Activated naive CD8-positive, alpha-beta T cell treated with anti-CD3 and anti-CD28 coated beads, Interleukin-2, amount 10 ng/mL, durations not matched to agents 7 days and 5 days (primary cell): ENCODE results near the gene A3GALT2. TPM values are rescaled to one million over a fixed set of nuclear protein-coding genes. Genes with fewer than 3 reads are reported as not detected.

Experiments used
- ATAC-seq: fragments of 150-1000 bp; cut with Tn5 transposase; one replicate; pipeline ENCODE4 v1.10.0; 2021; ENCODE audit warnings: low read depth, moderate library complexity
- POLR2A ChIA-PET: fragments of 350-600 bp; sonication (Branson Sonifier 250); formaldehyde crosslinking; loops from one replicate; lab custom pipeline; 2021; ENCODE audit warnings: antibody characterized with exemption; lab: Charles Lee
- DNase-seq: peaks from one replicate; pipeline ENCODE4 v3.0.0; 2021
- H3K27ac Mint-ChIP-seq: one replicate; pipeline ENCODE4 v1.8.0; 2022; ENCODE audit warnings: mild to moderate bottlenecking, mixed read lengths
- H3K27me3 Mint-ChIP-seq: one replicate; pipeline ENCODE4 v1.8.0; 2022; ENCODE audit warnings: mild to moderate bottlenecking, moderate library complexity, mixed read lengths
- H3K36me3 Mint-ChIP-seq: one replicate; pipeline ENCODE4 v1.8.0; 2021; ENCODE audit warnings: mild to moderate bottlenecking, mixed read lengths
- H3K4me1 Mint-ChIP-seq: one replicate; pipeline ENCODE4 v1.8.0; 2021; ENCODE audit warnings: mixed read lengths
- H3K4me3 Mint-ChIP-seq: one replicate; pipeline ENCODE4 v1.8.0; 2022; ENCODE audit warnings: mild to moderate bottlenecking, moderate library complexity, mixed read lengths
- H3K9me3 Mint-ChIP-seq: one replicate; pipeline ENCODE4 v1.8.0; 2021; ENCODE audit warnings: mixed read lengths
- total RNA-seq, 2 experiments: library from RNA; stranded (reverse); gene quantifications; one replicate each; pipeline ENCODE4 v1.2.3, GENCODE V29; 2021

The A3GALT2 gene
- total RNA-seq, 2 experiments from 2014 or later = 0.31 TPM; not detected in 1

DNA sequence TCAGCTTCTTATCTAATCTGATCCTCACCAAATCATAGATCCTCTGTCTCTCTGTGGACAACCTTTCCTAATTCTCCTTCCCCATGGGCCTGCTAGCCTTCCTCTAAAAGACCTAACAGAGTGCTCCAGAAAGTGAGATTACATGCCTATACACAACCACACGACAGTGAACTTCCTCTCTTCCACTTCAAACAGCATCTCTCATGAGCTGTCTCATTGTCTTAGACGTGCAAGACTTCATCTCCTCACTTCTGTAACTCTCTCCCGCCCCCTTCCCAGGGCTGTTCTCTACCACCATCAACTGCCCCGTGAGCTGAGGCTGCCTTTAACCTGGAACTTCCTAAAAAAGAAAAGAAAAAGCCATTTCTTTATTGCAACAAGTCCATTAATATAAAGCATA is 14.1 kb upstream of the A3GALT2 start:
- H3K36me3 Mint-ChIP-seq = peaks cover 4% of the 10 kb centered on the region
- ATAC-seq (peak; percentile 39), DNase-seq (no peak)
- no peaks in the 10 kb centered on the region for H3K27me3 Mint-ChIP-seq
- H3K27ac Mint-ChIP-seq = peak overlapping the region; percentile 62
- no peaks in the 10 kb centered on the region for H3K9me3 Mint-ChIP-seq
- H3K4me3 Mint-ChIP-seq = no peak overlapping the region
- peaks cover 15% of the 10 kb centered on the region for H3K4me1 Mint-ChIP-seq
- POLR2A ChIA-PET = interaction anchor here (1.0 kb wide), 1 partner anchor 14 kb away, joined by 3 read pairs; no protein-coding TSS in a partner anchor

DNA sequence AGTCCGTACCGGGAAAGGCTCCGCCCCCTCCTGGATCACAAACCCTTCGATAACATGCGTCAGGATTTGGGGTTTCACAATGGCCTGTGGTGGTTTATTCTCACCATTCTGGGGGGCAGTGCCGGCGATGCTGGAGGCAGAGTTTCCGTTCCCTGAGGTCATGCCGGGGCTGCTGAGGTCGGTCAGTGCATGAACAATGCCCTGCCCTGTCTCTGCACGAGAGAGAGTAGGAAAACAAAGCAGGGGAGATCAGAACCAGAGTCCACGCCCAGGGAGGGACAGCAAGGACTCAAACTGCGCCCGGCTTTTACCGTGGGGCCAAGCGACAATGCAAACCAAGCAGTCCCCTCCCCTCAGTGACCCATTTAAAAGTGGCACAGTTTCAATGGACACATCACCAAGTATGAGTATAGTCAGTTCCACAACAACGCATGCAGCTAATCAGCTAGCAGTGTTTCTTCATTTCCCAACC is 13.2 kb upstream of the A3GALT2 start:
- POLR2A ChIA-PET = no interaction called here
- Mint-ChIP-seq H3K4me3 (no peak overlapping the region), H3K36me3 (peaks cover 7% of the 10 kb centered on the region)

DNA sequence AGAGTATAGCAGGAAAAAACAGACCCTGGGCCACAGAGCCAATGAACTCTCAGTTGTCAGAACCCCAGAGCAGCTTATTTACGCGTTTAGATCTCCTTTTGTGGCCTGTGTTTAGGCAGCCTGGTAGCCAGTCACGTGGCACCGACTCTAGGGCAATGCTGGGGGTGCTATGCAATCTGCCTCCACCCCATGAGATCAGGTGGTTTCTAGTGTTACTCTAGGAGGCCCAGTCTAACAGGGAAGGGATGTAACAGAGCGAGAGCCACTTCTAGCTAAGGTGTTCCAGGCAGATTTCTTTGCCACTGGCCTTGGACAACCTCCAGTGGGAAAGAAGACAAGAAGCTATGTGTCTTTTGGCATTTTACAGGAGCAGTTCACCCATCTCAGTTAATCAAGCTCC is 12.0 kb upstream of the A3GALT2 start:
- no peak overlapping the region for H3K4me3 Mint-ChIP-seq
- H3K27me3 Mint-ChIP-seq = no peaks in the 10 kb centered on the region
- ATAC-seq (no peak), DNase-seq (no peak)
- H3K27ac Mint-ChIP-seq = no peak overlapping the region
- POLR2A ChIA-PET = no interaction called here
- peaks cover 16% of the 10 kb centered on the region for H3K36me3 Mint-ChIP-seq
- no peaks in the 10 kb centered on the region for H3K9me3 Mint-ChIP-seq
- H3K4me1 Mint-ChIP-seq = peaks cover 18% of the 10 kb centered on the region

More for the DNA sequence above, 13.2 kb upstream of the A3GALT2 start:
- Mint-ChIP-seq H3K27me3 (no peaks in the 10 kb centered on the region), H3K4me1 (peaks cover 15% of the 10 kb centered on the region), H3K9me3 (no peaks in the 10 kb centered on the region), H3K27ac (no peak overlapping the region)
- ATAC-seq = no peak
- DNase-seq = no peak

DNA sequence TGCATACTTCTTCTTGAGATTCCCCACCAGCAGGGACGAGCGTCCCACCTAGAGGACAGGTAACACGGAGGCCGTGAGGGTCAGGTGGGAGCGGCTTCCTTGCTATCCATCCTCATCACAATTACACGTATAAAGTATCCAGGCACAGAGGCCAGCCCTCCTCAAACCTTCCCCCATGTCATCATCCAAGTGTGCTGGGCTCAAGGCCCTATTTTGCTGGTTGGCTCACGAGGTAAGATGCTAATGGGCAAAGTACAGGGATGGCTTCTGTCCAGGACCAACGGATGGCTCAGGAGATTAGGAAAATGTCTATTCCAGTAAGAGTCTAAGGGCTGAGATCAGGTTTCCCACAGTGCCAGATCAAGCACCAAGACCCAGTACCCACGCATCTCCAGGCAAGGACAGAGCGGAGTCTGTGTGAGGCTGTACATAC is 11.5 kb upstream of the A3GALT2 start:
- no peak for ATAC-seq
- Mint-ChIP-seq H3K9me3 (no peaks in the 10 kb centered on the region), H3K27me3 (no peaks in the 10 kb centered on the region), H3K27ac (no peak overlapping the region), H3K36me3 (peaks cover 16% of the 10 kb centered on the region), H3K4me3 (no peak overlapping the region), H3K4me1 (peaks cover 18% of the 10 kb centered on the region)
- POLR2A ChIA-PET = no interaction called here
- DNase-seq = no peak

DNA sequence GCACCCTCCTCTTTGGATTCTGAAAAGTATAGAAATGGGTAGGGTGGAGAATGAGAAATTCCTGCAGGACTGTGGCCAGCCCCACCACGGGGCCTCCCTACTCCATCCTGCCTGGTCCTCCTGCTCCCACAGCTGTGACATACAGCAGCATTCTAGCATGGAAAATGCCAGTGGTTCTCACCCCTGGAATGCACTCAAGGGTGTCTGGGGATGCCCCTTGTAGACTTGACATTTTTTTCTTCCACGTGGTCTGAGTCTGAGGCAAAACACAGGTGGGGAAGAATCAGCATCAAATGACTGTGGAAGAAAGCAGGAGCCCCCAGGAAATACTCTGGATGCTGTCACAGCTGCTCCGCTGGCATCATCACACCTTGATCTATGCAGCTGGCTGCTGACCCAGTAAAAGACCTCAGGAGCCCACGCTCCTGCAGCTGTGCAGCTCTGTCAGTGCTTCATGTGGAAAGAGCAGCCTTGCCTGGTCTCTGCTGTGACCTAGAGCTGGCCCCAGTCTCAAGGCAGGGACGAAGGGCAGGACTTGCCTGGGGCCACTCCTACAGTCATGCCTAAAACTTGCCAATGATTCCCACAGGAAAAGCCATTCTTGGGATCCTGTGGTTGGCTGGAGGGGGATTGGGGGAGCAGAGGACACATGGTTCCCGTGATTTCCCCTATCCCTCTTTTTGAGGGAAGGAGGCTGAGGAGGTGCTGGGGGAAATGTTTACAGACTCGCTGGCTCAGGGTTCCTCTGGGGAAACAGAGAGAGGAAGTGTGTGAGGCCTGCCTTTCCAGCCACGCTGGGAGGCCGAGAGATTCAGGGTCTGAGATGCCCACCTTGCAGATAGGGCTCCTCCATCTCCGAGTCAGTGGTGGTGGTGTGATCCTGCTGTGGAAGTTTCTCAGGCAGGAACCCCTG is 10.8 kb upstream of the A3GALT2 start:
- H3K4me1 Mint-ChIP-seq = peaks cover 19% of the 10 kb centered on the region
- no peaks in the 10 kb centered on the region for H3K27me3 Mint-ChIP-seq
- no peak for ATAC-seq
- POLR2A ChIA-PET = no interaction called here
- peaks cover 16% of the 10 kb centered on the region for H3K36me3 Mint-ChIP-seq
- peak overlapping the region; percentile 12 for H3K27ac Mint-ChIP-seq
- no peak for DNase-seq
- no peaks in the 10 kb centered on the region for H3K9me3 Mint-ChIP-seq
- no peak overlapping the region for H3K4me3 Mint-ChIP-seq

DNA sequence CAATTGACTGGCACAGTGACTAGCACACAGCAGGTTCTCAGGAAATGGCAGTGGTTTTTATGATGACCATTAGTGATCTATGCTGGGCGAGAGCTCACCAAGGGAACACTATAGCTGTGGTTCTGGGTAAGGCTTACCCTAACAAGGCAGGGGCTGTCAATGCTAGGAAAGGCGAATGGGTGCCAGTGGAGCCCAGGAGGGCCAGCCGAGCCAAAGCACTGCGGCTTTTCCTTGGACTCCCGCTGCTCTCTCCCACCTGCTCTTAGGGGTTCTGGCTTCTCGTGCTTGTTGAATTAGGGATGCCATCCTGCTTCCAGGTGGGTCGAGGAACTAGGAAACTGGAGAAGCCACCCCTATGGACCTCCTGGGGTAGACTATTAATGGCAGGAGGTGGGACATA is 10.0 kb upstream of the A3GALT2 start:
- no peak overlapping the region for H3K27ac Mint-ChIP-seq
- DNase-seq = no peak
- peaks cover 18% of the 10 kb centered on the region for H3K36me3 Mint-ChIP-seq

DNA sequence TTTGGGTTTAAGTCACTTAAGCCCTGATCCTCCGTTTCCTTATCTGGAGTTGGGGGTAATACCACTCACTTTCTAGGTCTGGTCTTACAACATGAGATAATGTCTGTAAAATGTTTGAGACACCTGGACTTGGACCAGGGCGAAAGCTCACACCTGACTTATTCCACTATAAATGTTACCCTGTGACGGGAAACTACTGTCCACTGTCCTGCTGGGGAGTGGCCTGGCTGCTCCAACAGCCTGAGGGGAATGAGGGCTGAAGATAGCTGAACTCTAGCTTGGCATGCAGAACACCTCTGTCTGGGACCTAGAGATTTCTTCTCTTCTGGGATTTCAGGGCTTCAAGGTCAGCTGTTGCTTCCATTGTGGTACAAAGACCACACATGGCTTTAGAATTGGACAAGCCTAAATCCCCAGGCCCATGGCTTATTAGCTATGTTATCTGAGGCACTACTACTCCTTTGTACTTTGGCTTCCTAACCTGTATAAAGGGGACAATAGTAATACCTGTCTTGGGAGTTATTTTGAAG is 9.5 kb upstream of the A3GALT2 start:
- no peak for DNase-seq
- peaks cover 20% of the 10 kb centered on the region for H3K36me3 Mint-ChIP-seq
- no peak for ATAC-seq
- POLR2A ChIA-PET = no interaction called here
- H3K27ac Mint-ChIP-seq = no peak overlapping the region
- no peaks in the 10 kb centered on the region for H3K9me3 Mint-ChIP-seq
- no peaks in the 10 kb centered on the region for H3K27me3 Mint-ChIP-seq
- peaks cover 17% of the 10 kb centered on the region for H3K4me1 Mint-ChIP-seq
- no peak overlapping the region for H3K4me3 Mint-ChIP-seq

More for the DNA sequence above, 10.0 kb upstream of the A3GALT2 start:
- H3K27me3 Mint-ChIP-seq = no peaks in the 10 kb centered on the region
- H3K4me1 Mint-ChIP-seq = peaks cover 19% of the 10 kb centered on the region
- no peak overlapping the region for H3K4me3 Mint-ChIP-seq
- POLR2A ChIA-PET = no interaction called here
- H3K9me3 Mint-ChIP-seq = no peaks in the 10 kb centered on the region
- no peak for ATAC-seq

DNA sequence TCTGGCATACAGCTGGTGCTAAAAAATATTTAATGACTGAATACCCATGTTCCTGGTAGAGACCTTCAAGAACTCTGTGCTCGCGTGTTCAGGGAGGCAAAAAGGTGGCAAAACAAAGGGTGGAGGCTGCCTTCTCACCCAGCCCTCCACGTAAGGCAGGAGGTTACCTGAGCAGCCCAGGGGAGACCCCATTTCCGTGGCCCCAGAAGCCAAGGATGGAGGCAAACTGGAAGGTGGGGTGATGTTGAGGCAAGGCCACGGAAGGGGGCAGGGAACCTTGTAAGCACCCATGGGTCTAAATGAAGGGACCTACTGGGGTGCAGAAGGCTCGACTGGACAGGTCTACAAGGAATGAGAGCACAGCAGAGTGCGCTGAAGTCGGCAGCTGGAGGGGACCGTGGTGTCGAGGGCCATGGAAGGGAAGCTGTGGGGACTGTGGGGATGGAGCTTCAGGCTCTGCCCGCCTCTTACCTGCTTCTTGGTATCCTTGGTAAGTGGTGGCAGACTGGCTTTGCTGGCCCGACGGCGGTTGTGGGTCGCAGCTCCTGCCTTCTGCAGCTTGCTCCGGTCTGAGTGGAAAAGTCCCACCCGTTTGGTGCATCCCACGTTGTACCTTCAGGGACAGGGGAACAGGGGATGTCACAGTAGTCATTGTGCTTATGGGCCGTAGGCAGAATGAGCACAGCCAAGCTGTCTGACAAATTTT is 8.9 kb upstream of the A3GALT2 start:
- H3K27me3 Mint-ChIP-seq = no peaks in the 10 kb centered on the region
- ATAC-seq (no peak), DNase-seq (no peak)
- H3K4me1 Mint-ChIP-seq = peaks cover 11% of the 10 kb centered on the region
- peaks cover 23% of the 10 kb centered on the region for H3K36me3 Mint-ChIP-seq
- no peak overlapping the region for H3K27ac Mint-ChIP-seq
- H3K9me3 Mint-ChIP-seq = no peaks in the 10 kb centered on the region
- POLR2A ChIA-PET = no interaction called here
- no peak overlapping the region for H3K4me3 Mint-ChIP-seq

DNA sequence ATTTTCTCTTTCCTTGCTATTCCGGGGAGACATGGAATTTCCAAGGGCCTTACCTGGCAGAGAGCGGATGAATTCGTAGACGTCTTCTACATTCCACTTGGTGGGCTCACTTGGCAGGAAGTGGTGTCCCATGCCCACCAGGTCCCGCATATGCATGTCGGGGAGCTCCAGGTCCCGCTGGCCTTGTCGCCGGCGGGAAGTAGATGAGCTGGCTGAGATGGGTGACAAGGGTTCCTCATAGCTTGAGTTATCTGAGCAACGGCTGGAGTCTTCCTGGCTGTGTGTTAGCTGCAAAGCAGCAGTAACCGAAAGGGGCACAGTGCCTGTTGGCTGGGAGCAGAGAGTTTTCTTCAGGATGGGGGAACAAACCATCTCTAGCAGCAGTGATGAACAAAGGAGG is 7.9 kb upstream of the A3GALT2 start:
- Mint-ChIP-seq H3K27ac (no peak overlapping the region), H3K27me3 (no peaks in the 10 kb centered on the region), H3K4me3 (no peak overlapping the region), H3K4me1 (peaks cover 9% of the 10 kb centered on the region), H3K9me3 (no peaks in the 10 kb centered on the region), H3K36me3 (peaks cover 21% of the 10 kb centered on the region)
- DNase-seq = no peak
- no peak for ATAC-seq
- POLR2A ChIA-PET = no interaction called here

DNA sequence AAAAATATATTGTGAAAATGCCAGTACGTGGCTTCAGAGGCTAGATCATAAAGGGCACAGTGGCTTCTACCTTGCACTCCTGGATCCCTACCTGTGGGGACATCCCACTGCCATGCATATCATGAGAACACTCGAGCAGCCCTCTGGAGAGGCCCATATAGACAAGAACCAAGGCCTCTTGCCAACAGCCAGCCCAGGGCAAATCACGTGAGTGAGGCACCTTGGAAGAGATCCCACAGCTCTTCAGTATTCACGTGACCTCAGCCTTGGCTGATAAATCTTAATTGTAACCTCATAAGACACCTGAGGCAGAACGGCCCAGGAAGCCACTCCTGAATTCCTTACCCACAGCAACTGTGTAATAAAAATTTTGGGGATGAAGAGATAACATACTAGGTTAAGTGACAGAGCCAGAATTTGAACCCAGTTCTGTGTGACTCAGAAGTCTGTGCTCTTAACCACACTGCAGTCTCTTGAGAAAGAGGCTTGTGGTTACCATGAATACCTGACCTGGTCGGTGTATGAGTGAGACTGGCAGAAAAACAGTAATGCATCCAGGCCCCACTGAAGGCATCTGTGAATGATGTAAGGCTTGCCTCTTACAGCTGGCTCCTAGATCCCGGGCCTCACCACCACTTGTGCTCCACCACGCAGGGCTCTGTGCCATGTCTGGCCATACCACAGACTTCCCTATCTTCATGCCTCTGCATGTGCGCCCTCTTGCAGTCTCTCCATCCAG is 6.9 kb upstream of the A3GALT2 start:
- peaks cover 22% of the 10 kb centered on the region for H3K36me3 Mint-ChIP-seq
- no peak overlapping the region for H3K27ac Mint-ChIP-seq
- no peak for ATAC-seq

DNA sequence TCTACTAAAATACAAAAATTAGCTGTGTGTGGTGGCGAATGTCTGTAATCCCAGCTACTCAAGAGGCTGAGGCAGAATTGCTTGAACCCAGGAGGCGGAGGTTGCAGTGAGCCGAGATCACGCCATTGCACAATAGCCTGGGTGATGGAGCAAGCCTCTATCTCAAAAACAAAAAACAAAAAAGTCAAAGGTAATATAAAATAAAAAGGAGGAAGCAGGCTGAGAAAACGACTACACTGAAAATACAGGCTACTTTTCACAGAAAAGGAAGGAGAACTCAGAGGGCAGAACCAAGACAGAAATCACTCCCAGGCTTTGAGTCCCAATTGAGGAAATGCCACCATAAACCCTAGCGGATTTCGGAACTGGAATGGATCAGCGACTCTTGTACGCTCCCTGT is 5.9 kb upstream of the A3GALT2 start:
- no peaks in the 10 kb centered on the region for H3K27me3 Mint-ChIP-seq
- no peak overlapping the region for H3K4me3 Mint-ChIP-seq
- no peak for DNase-seq
- no peaks in the 10 kb centered on the region for H3K9me3 Mint-ChIP-seq
- H3K4me1 Mint-ChIP-seq = peaks cover 9% of the 10 kb centered on the region
- peak overlapping the region; percentile 51 for H3K27ac Mint-ChIP-seq
- H3K36me3 Mint-ChIP-seq = peaks cover 22% of the 10 kb centered on the region
- POLR2A ChIA-PET = no interaction called here
- no peak for ATAC-seq

More for the DNA sequence above, 6.9 kb upstream of the A3GALT2 start:
- DNase-seq = no peak
- POLR2A ChIA-PET = no interaction called here
- Mint-ChIP-seq H3K4me1 (peaks cover 9% of the 10 kb centered on the region), H3K27me3 (no peaks in the 10 kb centered on the region), H3K9me3 (no peaks in the 10 kb centered on the region), H3K4me3 (no peak overlapping the region)

DNA sequence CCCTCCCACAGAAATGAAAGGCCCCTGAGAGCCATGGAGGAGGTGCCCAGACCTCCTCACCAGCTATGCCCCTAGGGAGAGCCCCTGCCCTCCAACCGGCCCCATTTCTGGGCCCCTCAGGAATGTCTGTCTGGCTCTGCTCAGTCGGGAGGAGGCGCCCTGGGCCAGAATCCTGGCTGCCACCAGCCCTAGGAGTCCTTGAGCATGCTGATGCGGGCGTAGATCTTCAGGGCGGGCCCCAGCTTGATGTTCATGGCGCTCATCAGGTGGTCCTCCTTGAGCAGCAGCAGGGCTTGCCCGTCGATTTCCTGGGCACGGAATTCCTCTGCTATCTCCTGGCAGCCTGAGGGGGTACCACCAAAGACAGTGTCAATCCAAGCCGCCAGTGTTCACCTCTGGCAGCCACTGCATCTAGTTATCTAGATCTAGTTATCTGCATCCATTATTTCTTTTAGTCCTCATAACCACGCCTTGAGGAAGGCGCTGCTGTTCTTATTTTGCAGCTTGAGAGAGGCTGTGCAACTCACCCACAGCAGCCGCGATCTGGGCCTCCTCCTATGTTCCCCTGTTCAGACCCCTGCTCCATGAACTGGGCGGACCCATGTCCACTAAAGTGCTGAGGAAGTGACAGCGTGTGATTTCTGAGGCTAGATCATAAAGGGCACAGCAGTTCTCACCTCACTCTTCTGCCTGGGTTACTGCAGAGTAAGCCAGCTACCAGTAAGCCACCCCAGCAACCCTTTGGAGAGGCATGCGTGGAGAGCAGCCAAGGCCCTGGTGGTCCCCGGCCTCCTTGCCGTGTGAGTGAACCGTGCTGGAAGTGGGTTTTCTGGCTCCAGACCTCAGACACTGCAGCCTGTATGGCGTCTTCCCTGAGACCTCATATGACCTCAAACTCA is 4.0 kb upstream of the A3GALT2 start:
- POLR2A ChIA-PET = no interaction called here
- ATAC-seq = no peak
- H3K27ac Mint-ChIP-seq = no peak overlapping the region

More for the DNA sequence above, 4.0 kb upstream of the A3GALT2 start:
- H3K9me3 Mint-ChIP-seq = no peaks in the 10 kb centered on the region
- no peak for DNase-seq
- peaks cover 9% of the 10 kb centered on the region for H3K4me1 Mint-ChIP-seq
- H3K4me3 Mint-ChIP-seq = no peak overlapping the region
- H3K27me3 Mint-ChIP-seq = no peaks in the 10 kb centered on the region
- H3K36me3 Mint-ChIP-seq = peaks cover 22% of the 10 kb centered on the region
